ENCODE results near the gene BRD1.

BRD1 gene

GRCh38 chr22:49856766-49857618 is 29.3 kb upstream of the BRD1 start:
- Histone ChIP-seq H3K27ac (replicated peaks) (no peak overlapping the region), H3K4me3 (replicated peaks; ENCODE audit: insufficient read depth, low read length) (no peak overlapping the region), H3K27me3 (ENCODE audit: insufficient read depth, poor library complexity, severe bottlenecking) (no peaks in the 10 kb centered on the region)
- DNase-seq (ENCODE audit: low read depth in 1 of 2, low spot score in 1 of 2) = no peak
- TF ChIP-seq SPI1 (IDR thresholded peaks at IDR 0.05; ENCODE audit: borderline replicate concordance, low read depth) (no peak), POLR2AphosphoS5 (IDR thresholded peaks at IDR 0.05; ENCODE audit: low read depth) (no peak), GABPA (IDR thresholded peaks at IDR 0.05; ENCODE audit: low read depth) (no peak), CTCF (IDR thresholded peaks at IDR 0.05; ENCODE audit: insufficient read depth, low read length) (no peak), REST (IDR thresholded peaks at IDR 0.05; ENCODE audit: insufficient replicate concordance, low read depth) (no peak)

- no peaks in the 10 kb centered on the region for H3K27me3 ChIP-seq (ENCODE audit: insufficient read depth, poor library complexity, severe bottlenecking)
- no peak for DNase-seq (ENCODE audit: low read depth in 1 of 2, low spot score in 1 of 2)
- H3K4me3 ChIP-seq (replicated peaks; ENCODE audit: insufficient read depth, low read length) = no peak overlapping the region
- TF ChIP-seq REST (IDR thresholded peaks at IDR 0.05; ENCODE audit: insufficient replicate concordance, low read depth) (no peak), GABPA (IDR thresholded peaks at IDR 0.05; ENCODE audit: low read depth) (no peak), POLR2AphosphoS5 (IDR thresholded peaks at IDR 0.05; ENCODE audit: low read depth) (no peak), CTCF (IDR thresholded peaks at IDR 0.05; ENCODE audit: insufficient read depth, low read length) (no peak)
- peak overlapping the region; percentile 85 for H3K27ac ChIP-seq (replicated peaks)
Observed at GRCh38 chr22:49856343-49856742, 28.7 kb upstream of the BRD1 start.

GRCh38 chr22:49855251-49855911 is 27.7 kb upstream of the BRD1 start:
- no peak for DNase-seq (ENCODE audit: low read depth in 1 of 2, low spot score in 1 of 2)
- H3K27me3 ChIP-seq (ENCODE audit: insufficient read depth, poor library complexity, severe bottlenecking) = no peaks in the 10 kb centered on the region
- no peak for TF ChIP-seq REST (IDR thresholded peaks at IDR 0.05; ENCODE audit: insufficient replicate concordance, low read depth)
- no peak for TF ChIP-seq SPI1 (IDR thresholded peaks at IDR 0.05; ENCODE audit: borderline replicate concordance, low read depth)
- TF ChIP-seq POLR2AphosphoS5 (IDR thresholded peaks at IDR 0.05; ENCODE audit: low read depth) = no peak
- TF ChIP-seq CTCF (IDR thresholded peaks at IDR 0.05; ENCODE audit: insufficient read depth, low read length) = no peak
- no peak for TF ChIP-seq GABPA (IDR thresholded peaks at IDR 0.05; ENCODE audit: low read depth)
- H3K27ac ChIP-seq (replicated peaks) = peak overlapping the region; percentile 85
- peak overlapping the region; percentile 79 for H3K4me3 ChIP-seq (replicated peaks; ENCODE audit: insufficient read depth, low read length)
